Panc1 (cell line): ENCODE data around the gene HMGN4. TPM values are rescaled to one million over a fixed set of nuclear protein-coding genes. Genes with fewer than 3 reads are reported as not detected.

Experiments
- ATAC-seq: fragments of 200-7000 bp; cut with Tn5 transposase; 2 replicates; pipeline ENCODE4 v1.9.1; 2020; ENCODE audit warnings: mild to moderate bottlenecking, moderate library complexity
- BruUV-seq: library from RNA; stranded (reverse); fragments of 400-500 nt; replicated peaks from 2 replicates; lab custom pipeline; 2021; lab: Mats Ljungman, UMichigan
- CTCF ChIA-PET: fragments of 300-600 bp; sonication (Branson Sonifier 250); formaldehyde crosslinking; loops from one replicate; lab custom pipeline; 2022; ENCODE audit warnings: antibody characterized with exemption; lab: Charles Lee
- POLR2A ChIA-PET: fragments of 300-600 bp; sonication (Branson Sonifier 250); formaldehyde crosslinking; loops from one replicate; lab custom pipeline; 2022; ENCODE audit warnings: antibody characterized with exemption; lab: Charles Lee
- DNase-seq: peaks from one replicate; pipeline ENCODE4 v3.0.0-alpha.2; 2010; ENCODE audit warnings: low read depth, low spot score
- H3K27ac ChIP-seq: 2 replicates; pipeline ENCODE4 v1.5.1; 2011; ENCODE audit warnings: mild to moderate bottlenecking, low read length, inconsistent platforms
- H3K27me3 ChIP-seq: fragments of 200-500 bp; sonication (Bioruptor generic); 2 replicates; pipeline ENCODE4 v1.6.0; 2014; ENCODE audit warnings: low read length, inconsistent platforms; ENCODE audit not compliant: control insufficient read depth, insufficient read depth
- H3K36me3 ChIP-seq: fragments of 200-500 bp; sonication (Bioruptor generic); 2 replicates; pipeline ENCODE4 v1.5.1; 2014; ENCODE audit warnings: inconsistent platforms, mild to moderate bottlenecking, low read length, moderate library complexity; ENCODE audit not compliant: control insufficient read depth, insufficient read depth
- H3K4me1 ChIP-seq: 2 replicates; pipeline ENCODE4 v1.5.1; 2011; ENCODE audit warnings: inconsistent platforms, mild to moderate bottlenecking, low read length, moderate library complexity; ENCODE audit not compliant: control insufficient read depth, insufficient read depth
- H3K4me3 ChIP-seq, 2 experiments: 2 replicates each; pipeline ENCODE4 v1.5.1; 2011 to 2012; ENCODE audit warnings: low read depth in 2 of 2, low read length in 2 of 2, mild to moderate bottlenecking in 2 of 2, inconsistent platforms in 1 of 2, moderate library complexity in 1 of 2
- H3K9me3 ChIP-seq: fragments of 200-500 bp; sonication (Bioruptor generic); 2 replicates; pipeline ENCODE4 v1.5.1; 2014; ENCODE audit warnings: low read depth, mild to moderate bottlenecking, inconsistent platforms, low read length, moderate library complexity; ENCODE audit not compliant: control insufficient read depth, insufficient read depth
- POLR2AphosphoS5 ChIP-seq: IDR thresholded peaks from 2 replicates; pipeline ENCODE4 v1.6.1; 2012; ENCODE audit warnings: mild to moderate bottlenecking, low read depth, low read length, moderate library complexity
- SIN3A ChIP-seq: IDR thresholded peaks from 2 replicates; pipeline ENCODE4 v1.6.1; 2012; ENCODE audit warnings: low read depth, mild to moderate bottlenecking, low read length, moderate library complexity, borderline replicate concordance; ENCODE audit not compliant: insufficient read depth
- TCF7L2 ChIP-seq: IDR thresholded peaks from 2 replicates; pipeline ENCODE4 v1.6.1; 2011; ENCODE audit warnings: mild to moderate bottlenecking, low read depth, low read length, inconsistent platforms
- in situ Hi-C: cut with HindIII; loops from 2 replicates; pipeline ENCODE4 v1.10.0; 2016; ENCODE audit warnings: low sequenced_read_pairs, low pct_unique_long_range_greater_than_20kb
- intact Hi-C: fragments of 100-400 bp; cut with micrococcal nuclease; formaldehyde crosslinking; loops from one replicate; pipeline ENCODE4 v1.10.0; 2022; ENCODE audit not compliant: unreplicated experiment
- total RNA-seq: library from RNA; stranded (reverse); gene quantifications from one replicate; pipeline ENCODE4 v1.2.1, GENCODE V29; 2021; ENCODE audit not compliant: unreplicated experiment
- TF ChIP-seq, protein P1 (sequence below): fragments of 450-650 bp; IDR thresholded peaks from 2 replicates; pipeline ENCODE4 v1.5.1; 2017; ENCODE audit warnings: mild to moderate bottlenecking
- TF ChIP-seq, protein P2 (sequence below), 2 experiments: IDR thresholded peaks; 2 replicates each; pipeline ENCODE4 v1.6.1; 2011 to 2012; ENCODE audit warnings: low read depth in 2 of 2, control low read depth in 1 of 2, low read length in 1 of 2, mild to moderate bottlenecking in 1 of 2, moderate library complexity in 1 of 2; ENCODE audit not compliant: insufficient read depth in 1 of 2

The HMGN4 gene
- total RNA-seq, 1 experiment from 2014 or later, result 60.5 TPM

DNA sequence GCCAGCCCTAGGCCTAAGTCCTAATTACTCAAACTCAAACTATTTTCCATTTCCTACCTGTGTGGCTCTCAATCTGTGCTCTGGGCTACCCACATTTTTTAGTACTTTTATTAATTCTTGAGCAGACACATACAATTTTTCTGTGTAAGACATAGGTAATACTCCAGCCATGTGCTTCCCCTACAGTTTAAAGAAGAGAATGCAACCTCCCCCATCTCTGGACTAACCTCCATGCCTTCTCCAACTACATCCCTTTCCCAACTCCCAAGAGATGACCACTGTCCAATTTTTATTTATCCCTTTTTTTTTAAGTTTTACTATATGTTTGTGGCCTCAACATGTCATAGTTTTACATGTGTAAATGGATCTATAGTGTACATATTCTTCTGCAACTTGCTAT is 5.8 kb downstream of the HMGN4 start:
- Histone ChIP-seq H3K9me3 (no peaks in the 10 kb centered on the region), H3K27ac (no peak overlapping the region), H3K4me1 (peaks cover 5% of the 10 kb centered on the region), H3K4me3 (no peak overlapping the region), H3K27me3 (no peaks in the 10 kb centered on the region), H3K36me3 (peaks cover 22% of the 10 kb centered on the region)
- ATAC-seq, result peak; percentile 88
- intact Hi-C loops, result no loop called here
- TF ChIP-seq, protein P1, sequence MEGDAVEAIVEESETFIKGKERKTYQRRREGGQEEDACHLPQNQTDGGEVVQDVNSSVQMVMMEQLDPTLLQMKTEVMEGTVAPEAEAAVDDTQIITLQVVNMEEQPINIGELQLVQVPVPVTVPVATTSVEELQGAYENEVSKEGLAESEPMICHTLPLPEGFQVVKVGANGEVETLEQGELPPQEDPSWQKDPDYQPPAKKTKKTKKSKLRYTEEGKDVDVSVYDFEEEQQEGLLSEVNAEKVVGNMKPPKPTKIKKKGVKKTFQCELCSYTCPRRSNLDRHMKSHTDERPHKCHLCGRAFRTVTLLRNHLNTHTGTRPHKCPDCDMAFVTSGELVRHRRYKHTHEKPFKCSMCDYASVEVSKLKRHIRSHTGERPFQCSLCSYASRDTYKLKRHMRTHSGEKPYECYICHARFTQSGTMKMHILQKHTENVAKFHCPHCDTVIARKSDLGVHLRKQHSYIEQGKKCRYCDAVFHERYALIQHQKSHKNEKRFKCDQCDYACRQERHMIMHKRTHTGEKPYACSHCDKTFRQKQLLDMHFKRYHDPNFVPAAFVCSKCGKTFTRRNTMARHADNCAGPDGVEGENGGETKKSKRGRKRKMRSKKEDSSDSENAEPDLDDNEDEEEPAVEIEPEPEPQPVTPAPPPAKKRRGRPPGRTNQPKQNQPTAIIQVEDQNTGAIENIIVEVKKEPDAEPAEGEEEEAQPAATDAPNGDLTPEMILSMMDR, result peak; percentile 60
- TF ChIP-seq, protein P2, sequence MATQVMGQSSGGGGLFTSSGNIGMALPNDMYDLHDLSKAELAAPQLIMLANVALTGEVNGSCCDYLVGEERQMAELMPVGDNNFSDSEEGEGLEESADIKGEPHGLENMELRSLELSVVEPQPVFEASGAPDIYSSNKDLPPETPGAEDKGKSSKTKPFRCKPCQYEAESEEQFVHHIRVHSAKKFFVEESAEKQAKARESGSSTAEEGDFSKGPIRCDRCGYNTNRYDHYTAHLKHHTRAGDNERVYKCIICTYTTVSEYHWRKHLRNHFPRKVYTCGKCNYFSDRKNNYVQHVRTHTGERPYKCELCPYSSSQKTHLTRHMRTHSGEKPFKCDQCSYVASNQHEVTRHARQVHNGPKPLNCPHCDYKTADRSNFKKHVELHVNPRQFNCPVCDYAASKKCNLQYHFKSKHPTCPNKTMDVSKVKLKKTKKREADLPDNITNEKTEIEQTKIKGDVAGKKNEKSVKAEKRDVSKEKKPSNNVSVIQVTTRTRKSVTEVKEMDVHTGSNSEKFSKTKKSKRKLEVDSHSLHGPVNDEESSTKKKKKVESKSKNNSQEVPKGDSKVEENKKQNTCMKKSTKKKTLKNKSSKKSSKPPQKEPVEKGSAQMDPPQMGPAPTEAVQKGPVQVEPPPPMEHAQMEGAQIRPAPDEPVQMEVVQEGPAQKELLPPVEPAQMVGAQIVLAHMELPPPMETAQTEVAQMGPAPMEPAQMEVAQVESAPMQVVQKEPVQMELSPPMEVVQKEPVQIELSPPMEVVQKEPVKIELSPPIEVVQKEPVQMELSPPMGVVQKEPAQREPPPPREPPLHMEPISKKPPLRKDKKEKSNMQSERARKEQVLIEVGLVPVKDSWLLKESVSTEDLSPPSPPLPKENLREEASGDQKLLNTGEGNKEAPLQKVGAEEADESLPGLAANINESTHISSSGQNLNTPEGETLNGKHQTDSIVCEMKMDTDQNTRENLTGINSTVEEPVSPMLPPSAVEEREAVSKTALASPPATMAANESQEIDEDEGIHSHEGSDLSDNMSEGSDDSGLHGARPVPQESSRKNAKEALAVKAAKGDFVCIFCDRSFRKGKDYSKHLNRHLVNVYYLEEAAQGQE (IDR thresholded peaks at IDR 0.05; ENCODE audit: insufficient read depth in 1 of 2, low read depth in 2 of 2, low read length in 1 of 2), result no peak
- ChIA-PET POLR2A (no interaction called here), CTCF (no interaction called here)
- BruUV-seq, result no TSS peak
- DNase-seq, result no peak
- in situ Hi-C loops, result no loop called here

DNA sequence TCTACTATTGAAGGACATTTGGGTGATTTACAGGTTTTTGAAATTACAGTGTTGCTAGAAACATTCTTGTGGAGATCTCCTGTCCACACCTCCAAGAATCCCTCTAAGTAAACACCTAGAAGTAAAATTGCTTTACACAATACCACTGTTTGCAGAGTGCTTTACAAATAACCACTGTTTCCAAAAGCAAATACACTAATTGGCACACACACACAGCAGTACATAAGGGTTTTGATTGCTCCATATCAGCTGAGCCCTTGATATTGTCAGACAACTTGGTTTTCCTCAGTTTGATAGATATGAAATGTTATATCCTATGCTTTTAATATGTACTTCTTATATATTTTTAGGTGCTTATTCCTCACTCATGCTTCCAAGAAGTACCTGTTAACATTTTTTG is 6.3 kb downstream of the HMGN4 start:
- DNase-seq, result no peak
- intact Hi-C loops (no loop called here), in situ Hi-C loops (no loop called here)
- TF ChIP-seq, protein P1, result no peak
- TF ChIP-seq TCF7L2 (no peak), POLR2AphosphoS5 (no peak), SIN3A (no peak)
- TF ChIP-seq, protein P2 (IDR thresholded peaks at IDR 0.05; ENCODE audit: insufficient read depth in 1 of 2, low read depth in 2 of 2, low read length in 1 of 2), result no peak
- ChIA-PET CTCF (no interaction called here), POLR2A (no interaction called here)
- Histone ChIP-seq H3K4me3 (no peak overlapping the region), H3K4me1 (peaks cover 5% of the 10 kb centered on the region), H3K36me3 (peaks cover 22% of the 10 kb centered on the region), H3K27me3 (no peaks in the 10 kb centered on the region), H3K9me3 (no peaks in the 10 kb centered on the region), H3K27ac (no peak overlapping the region)
- no TSS peak for BruUV-seq
- no peak for ATAC-seq
